ENCODE results near the gene TBXA2R.

DNA sequence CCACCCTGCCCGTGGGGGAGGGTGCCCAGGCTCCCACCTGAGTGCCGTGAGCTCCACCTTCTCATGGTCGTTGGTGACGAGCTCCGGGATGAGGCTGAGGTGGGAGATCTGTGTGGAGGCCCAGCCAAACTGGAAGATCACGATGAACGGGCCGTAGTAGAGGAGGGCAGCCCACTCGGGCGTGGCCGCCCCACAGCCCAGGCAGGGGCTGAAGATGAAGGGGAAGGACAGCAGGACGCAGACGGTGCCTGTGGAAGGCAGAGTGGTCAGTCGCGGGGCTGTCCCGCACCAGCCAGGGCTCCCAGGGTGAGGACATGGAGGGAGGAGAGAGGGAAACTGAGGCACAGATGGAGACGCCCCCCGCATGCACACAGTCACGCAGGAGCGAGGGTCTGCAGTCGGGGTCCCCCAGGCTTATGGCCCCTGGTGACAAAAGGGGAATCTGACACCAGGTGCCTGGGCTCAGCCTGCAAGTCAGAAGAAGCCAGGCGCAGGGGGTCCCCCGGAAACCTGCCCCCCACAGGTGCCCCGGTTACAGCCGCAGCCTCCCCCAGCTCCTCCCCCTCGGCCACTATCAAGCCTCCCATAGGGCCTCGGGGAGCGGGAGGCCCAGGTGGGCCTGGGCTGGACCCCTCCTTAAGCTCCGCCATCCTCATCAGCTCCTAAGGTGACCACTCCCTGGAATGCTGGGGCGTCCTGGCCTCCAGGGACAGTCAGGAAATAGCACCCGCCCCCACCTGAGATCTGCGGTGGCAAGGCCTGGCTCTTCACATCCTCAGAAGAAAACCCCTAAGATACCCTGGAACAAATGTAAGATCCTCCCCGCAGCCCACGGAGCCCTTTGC lies 55.5 kb downstream of the TBXA2R start:
- TF ChIP-seq, protein P1, sequence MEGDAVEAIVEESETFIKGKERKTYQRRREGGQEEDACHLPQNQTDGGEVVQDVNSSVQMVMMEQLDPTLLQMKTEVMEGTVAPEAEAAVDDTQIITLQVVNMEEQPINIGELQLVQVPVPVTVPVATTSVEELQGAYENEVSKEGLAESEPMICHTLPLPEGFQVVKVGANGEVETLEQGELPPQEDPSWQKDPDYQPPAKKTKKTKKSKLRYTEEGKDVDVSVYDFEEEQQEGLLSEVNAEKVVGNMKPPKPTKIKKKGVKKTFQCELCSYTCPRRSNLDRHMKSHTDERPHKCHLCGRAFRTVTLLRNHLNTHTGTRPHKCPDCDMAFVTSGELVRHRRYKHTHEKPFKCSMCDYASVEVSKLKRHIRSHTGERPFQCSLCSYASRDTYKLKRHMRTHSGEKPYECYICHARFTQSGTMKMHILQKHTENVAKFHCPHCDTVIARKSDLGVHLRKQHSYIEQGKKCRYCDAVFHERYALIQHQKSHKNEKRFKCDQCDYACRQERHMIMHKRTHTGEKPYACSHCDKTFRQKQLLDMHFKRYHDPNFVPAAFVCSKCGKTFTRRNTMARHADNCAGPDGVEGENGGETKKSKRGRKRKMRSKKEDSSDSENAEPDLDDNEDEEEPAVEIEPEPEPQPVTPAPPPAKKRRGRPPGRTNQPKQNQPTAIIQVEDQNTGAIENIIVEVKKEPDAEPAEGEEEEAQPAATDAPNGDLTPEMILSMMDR (IDR thresholded peaks at IDR 0.05; ENCODE audit: poor library complexity), result no peak
- no peak for TF ChIP-seq EZH2 (IDR thresholded peaks at IDR 0.05; ENCODE audit: borderline replicate concordance)
